Activated CD8-positive, alpha-beta T cell treated with anti-CD3 and anti-CD28 coated beads for 36 hours (primary cell): Measurements from ENCODE around the gene CMTM3. TPM values are rescaled to one million over a fixed set of nuclear protein-coding genes. Genes with fewer than 3 reads are reported as not detected.

ENCODE experiments used
- ATAC-seq: fragments of 200-7000 bp; cut with Tn5 transposase; one replicate; pipeline ENCODE4 v1.10.0; 2021; ENCODE audit warnings: mild to moderate bottlenecking, moderate library complexity
- CTCF ChIA-PET: fragments of 350-600 bp; sonication (Branson Sonifier 250); formaldehyde crosslinking; loops from one replicate; lab custom pipeline; 2021; ENCODE audit warnings: antibody characterized with exemption; lab: Charles Lee
- POLR2A ChIA-PET: fragments of 350-600 bp; sonication (Branson Sonifier 250); formaldehyde crosslinking; loops from one replicate; lab custom pipeline; 2021; ENCODE audit warnings: antibody characterized with exemption; lab: Charles Lee
- DNase-seq: peaks from one replicate; pipeline ENCODE4 v3.0.0-alpha.2; 2020
- H3K27ac Mint-ChIP-seq: one replicate; pipeline ENCODE4 v1.8.0; 2021; ENCODE audit warnings: mild to moderate bottlenecking, mixed read lengths
- H3K27me3 Mint-ChIP-seq: one replicate; pipeline ENCODE4 v1.8.0; 2021; ENCODE audit warnings: mixed read lengths
- H3K36me3 Mint-ChIP-seq: one replicate; pipeline ENCODE4 v1.8.0; 2021; ENCODE audit warnings: low read depth, mixed read lengths
- H3K4me1 Mint-ChIP-seq: one replicate; pipeline ENCODE4 v1.8.0; 2021; ENCODE audit warnings: low read depth, mixed read lengths
- H3K4me3 Mint-ChIP-seq: one replicate; pipeline ENCODE4 v1.8.0; 2021; ENCODE audit warnings: mild to moderate bottlenecking, moderate library complexity, mixed read lengths
- H3K9me3 Mint-ChIP-seq: one replicate; pipeline ENCODE4 v1.8.0; 2021; ENCODE audit warnings: mixed read lengths
- intact Hi-C: fragments of 100-400 bp; cut with micrococcal nuclease; formaldehyde crosslinking; loops from one replicate; pipeline ENCODE4 v1.10.0; 2022
- total RNA-seq, 2 experiments: library from RNA; stranded (reverse); gene quantifications; one replicate each; pipeline ENCODE4 v1.2.3, GENCODE V29; 2021
- TF ChIP-seq, protein P1 (sequence below): fragments of 200-600 bp; IDR thresholded peaks from one replicate; pipeline ENCODE4 v1.8.0; 2022; ENCODE audit warnings: antibody characterized with exemption, mild to moderate bottlenecking

The CMTM3 gene
- total RNA-seq, 2 experiments from 2014 or later, result 48.0 to 49.4 TPM

DNA sequence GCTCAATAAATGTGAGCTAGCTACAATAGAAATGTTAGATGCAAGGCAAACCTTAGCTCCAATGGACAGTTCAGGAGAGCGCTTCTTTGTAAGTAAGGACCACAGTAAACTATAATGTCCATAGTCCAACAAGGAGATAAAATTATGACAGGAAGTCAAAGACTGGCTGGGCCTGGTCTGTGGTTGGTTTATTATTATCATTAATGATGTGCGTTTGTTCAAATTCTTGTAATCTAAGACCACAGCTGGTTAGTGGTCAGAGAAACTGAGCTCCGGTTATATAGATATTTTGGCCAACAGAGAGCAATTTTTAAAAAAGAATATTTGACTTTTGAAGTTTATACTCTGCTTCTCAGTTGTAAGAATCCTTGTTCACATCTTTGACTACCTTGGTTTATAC, 30.0 kb upstream of the CMTM3 start:
- peaks cover 3% of the 10 kb centered on the region for H3K36me3 Mint-ChIP-seq
- no peaks in the 10 kb centered on the region for H3K9me3 Mint-ChIP-seq
- ATAC-seq (no peak), DNase-seq (no peak)
- H3K27ac Mint-ChIP-seq, result no peak overlapping the region
- ChIA-PET POLR2A (interaction anchor here (1.4 kb wide), 1 partner anchor 10 kb away, joined by 3 read pairs; no protein-coding TSS in a partner anchor), CTCF (interaction anchor here (0.9 to 5.7 kb wide), 5 partner anchors 12 to 256 kb away, joined by 3 to 29 read pairs (median 4); partner anchors contain the start of gene NAE1)
- H3K4me1 Mint-ChIP-seq, result peaks cover 9% of the 10 kb centered on the region
- intact Hi-C loops, result no loop called here
- TF ChIP-seq, protein P1, sequence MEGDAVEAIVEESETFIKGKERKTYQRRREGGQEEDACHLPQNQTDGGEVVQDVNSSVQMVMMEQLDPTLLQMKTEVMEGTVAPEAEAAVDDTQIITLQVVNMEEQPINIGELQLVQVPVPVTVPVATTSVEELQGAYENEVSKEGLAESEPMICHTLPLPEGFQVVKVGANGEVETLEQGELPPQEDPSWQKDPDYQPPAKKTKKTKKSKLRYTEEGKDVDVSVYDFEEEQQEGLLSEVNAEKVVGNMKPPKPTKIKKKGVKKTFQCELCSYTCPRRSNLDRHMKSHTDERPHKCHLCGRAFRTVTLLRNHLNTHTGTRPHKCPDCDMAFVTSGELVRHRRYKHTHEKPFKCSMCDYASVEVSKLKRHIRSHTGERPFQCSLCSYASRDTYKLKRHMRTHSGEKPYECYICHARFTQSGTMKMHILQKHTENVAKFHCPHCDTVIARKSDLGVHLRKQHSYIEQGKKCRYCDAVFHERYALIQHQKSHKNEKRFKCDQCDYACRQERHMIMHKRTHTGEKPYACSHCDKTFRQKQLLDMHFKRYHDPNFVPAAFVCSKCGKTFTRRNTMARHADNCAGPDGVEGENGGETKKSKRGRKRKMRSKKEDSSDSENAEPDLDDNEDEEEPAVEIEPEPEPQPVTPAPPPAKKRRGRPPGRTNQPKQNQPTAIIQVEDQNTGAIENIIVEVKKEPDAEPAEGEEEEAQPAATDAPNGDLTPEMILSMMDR, result no peak
- no peak overlapping the region for H3K4me3 Mint-ChIP-seq
- H3K27me3 Mint-ChIP-seq, result peaks cover 17% of the 10 kb centered on the region

DNA sequence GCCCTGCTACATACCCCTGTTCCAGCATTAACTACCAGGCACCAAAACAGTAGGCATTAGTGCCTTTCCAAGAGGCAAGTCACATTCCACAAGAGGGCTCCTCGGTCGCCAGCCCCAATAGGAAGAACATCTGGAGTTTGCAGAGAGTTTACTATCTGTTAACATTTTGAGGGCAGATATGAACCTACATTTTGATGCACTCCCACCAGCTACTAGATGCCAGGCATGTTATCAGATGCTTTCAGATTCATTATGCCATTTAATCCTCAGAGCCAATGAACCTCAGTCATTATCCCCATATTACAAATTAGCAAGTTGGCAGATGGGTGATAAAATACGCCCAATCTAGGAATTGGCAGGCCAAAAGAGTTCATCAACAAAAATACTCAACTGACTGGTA, 29.4 kb upstream of the CMTM3 start:
- peaks cover 4% of the 10 kb centered on the region for H3K36me3 Mint-ChIP-seq
- peaks cover 22% of the 10 kb centered on the region for H3K27me3 Mint-ChIP-seq
- H3K27ac Mint-ChIP-seq, result no peak overlapping the region
- peaks cover 14% of the 10 kb centered on the region for H3K4me1 Mint-ChIP-seq
- H3K4me3 Mint-ChIP-seq, result no peak overlapping the region
- ChIA-PET POLR2A (interaction anchor here (0.8 to 1.4 kb wide), 3 partner anchors 11 to 30 kb away, joined by 3 read pairs; partner anchors contain the start of gene CMTM3), CTCF (interaction anchor here (1.1 to 5.7 kb wide), 3 partner anchors 12 to 21 kb away, joined by 3 to 29 read pairs (median 13); no protein-coding TSS in a partner anchor)
- no peaks in the 10 kb centered on the region for H3K9me3 Mint-ChIP-seq
- DNase-seq (no peak), ATAC-seq (no peak)
- intact Hi-C loops, result no loop called here
- TF ChIP-seq, protein P1, result no peak

DNA sequence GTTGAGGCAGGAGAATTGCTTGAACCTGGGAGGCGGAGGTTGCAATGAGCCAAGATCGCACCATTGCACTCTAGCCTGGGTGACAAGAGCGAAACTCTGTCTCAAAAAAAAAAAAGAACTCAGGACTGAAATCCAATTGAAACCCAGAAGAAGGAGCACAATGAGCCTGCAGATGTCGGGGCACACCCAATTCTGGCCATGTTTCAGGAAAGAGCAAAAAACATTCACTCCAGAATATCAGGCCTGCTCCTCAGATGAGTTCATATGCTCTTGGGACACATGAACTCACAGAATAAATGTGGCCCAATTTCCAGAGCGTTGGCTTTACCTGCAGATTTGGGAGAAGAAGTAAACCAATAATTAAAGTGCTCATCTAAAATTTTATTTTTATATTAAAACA, 28.2 kb upstream of the CMTM3 start:
- intact Hi-C loops, result no loop called here
- Mint-ChIP-seq H3K36me3 (peaks cover 4% of the 10 kb centered on the region), H3K4me3 (no peak overlapping the region), H3K27ac (no peak overlapping the region), H3K4me1 (peaks cover 18% of the 10 kb centered on the region), H3K9me3 (no peaks in the 10 kb centered on the region), H3K27me3 (peaks cover 32% of the 10 kb centered on the region)
- DNase-seq (no peak), ATAC-seq (no peak)
- TF ChIP-seq, protein P1, result no peak
- CTCF ChIA-PET, result interaction anchor here (1.5 kb wide), 1 partner anchor 32 kb away, joined by 3 read pairs; no protein-coding TSS in a partner anchor
- POLR2A ChIA-PET, result interaction anchor here (1.3 kb wide), 1 partner anchor 23 kb away, joined by 3 read pairs; no protein-coding TSS in a partner anchor

DNA sequence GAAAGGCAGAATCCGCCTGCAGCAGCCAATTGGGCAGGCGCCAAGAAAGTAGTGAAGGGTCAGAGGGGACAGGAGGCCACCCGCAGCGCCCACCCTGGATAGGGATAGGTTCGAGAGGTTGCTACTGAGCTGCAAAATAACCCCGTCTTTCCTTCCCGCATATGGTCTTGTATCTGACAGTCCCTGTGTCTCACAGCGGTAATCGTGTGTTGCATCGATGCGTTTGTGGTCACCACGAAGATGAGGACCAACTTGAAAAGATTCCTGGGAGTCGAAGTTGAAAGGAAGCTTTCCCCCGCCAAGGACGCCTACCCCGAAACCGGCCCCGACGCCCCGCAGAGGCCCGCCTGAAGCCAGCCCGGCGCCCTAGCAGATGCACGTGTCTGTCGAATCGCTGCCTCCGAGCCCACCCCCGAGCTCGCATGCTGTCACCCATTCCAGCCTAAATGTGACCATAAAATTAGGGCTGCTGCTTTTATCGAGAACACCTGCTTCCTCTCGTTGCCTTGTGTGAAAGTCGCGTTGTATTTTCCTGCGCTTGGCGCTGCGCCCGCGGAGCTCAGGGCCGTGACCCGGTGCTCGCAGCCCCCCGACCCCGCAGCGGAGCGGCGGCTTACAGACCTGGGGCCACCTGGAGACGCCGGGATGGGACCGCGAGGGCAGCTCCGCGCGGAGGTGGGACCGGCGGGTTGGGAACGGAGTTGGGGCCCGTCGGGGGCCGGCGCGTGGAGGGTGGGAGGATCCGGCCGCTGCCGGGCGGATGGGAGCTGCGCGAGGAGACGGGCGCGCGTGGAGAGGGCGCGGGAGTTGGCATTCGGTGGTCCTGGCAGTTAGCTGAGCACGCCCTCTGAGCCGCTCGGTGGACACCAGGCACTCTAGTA, 25.6 kb upstream of the CMTM3 start, which contains the start of gene CMTM2:
Gene CMTM2 (plus strand): TSS at position 813 of the 881 bp plus-strand sequence. CDS start 145 bp downstream, outside the sequence.
- peak; percentile 38 for DNase-seq
- ChIA-PET POLR2A (interaction anchor here (0.6 to 3.7 kb wide), 8 partner anchors 8 to 34 kb away, joined by 3 to 19 read pairs (median 5); partner anchors contain the start of gene CKLF), CTCF (interaction anchor here (0.9 to 3.9 kb wide), 8 partner anchors 9 to 221 kb away, joined by 3 to 26 read pairs (median 6); partner anchors contain the start of genes CKLF and TK2)

More for the DNA sequence above, 25.6 kb upstream of the CMTM3 start, which contains the start of gene CMTM2:
- Mint-ChIP-seq H3K36me3 (peaks cover 2% of the 10 kb centered on the region), H3K4me3 (peak within 1 kb of the TSS; percentile 54), H3K27ac (no peak within 1 kb of the TSS), H3K9me3 (no peaks in the 10 kb centered on the region), H3K4me1 (peaks cover 23% of the 10 kb centered on the region), H3K27me3 (peaks cover 34% of the 10 kb centered on the region)
- TF ChIP-seq, protein P1, result no peak
- ATAC-seq, result peak; percentile 68
- intact Hi-C loops, result no loop called here
